ENCODE data around the gene TRUB1.

TRUB1 gene

GRCh38 chr10:115024371-115024770 lies 86.4 kb downstream of the TRUB1 start:
- DNase-seq (ENCODE audit: extremely low spot score) = no peak
- ChIA-PET POLR2A (no interaction called here), CTCF (no interaction called here)
- no peak for TF ChIP-seq CTCF (IDR thresholded peaks at IDR 0.05; ENCODE audit: control extremely low read depth, extremely low read depth, low read depth, missing control alignments)

- ChIA-PET CTCF (interaction anchor here (0.6 to 1.0 kb wide), 2 partner anchors 24 to 119 kb away, joined by 3 read pairs; no protein-coding TSS in a partner anchor), POLR2A (no interaction called here)
- TF ChIP-seq CTCF (IDR thresholded peaks at IDR 0.05; ENCODE audit: control extremely low read depth, extremely low read depth, low read depth, missing control alignments) = no peak
- DNase-seq (ENCODE audit: extremely low spot score) = no peak
These were observed 88.2 kb downstream of the TRUB1 start for GRCh38 chr10:115026056-115026745.

- ChIA-PET POLR2A (no interaction called here), CTCF (interaction anchor here (1.0 kb wide), 1 partner anchor 119 kb away, joined by 3 read pairs; no protein-coding TSS in a partner anchor)
- no peak for DNase-seq (ENCODE audit: extremely low spot score)
- TF ChIP-seq CTCF (IDR thresholded peaks at IDR 0.05; ENCODE audit: control extremely low read depth, extremely low read depth, low read depth, missing control alignments) = no peak
These were observed 88.7 kb downstream of the TRUB1 start for GRCh38 chr10:115026746-115027140.
